Fibroblast of mammary gland (primary cell): Measurements from ENCODE around the gene ACAD8.

Experiments used
- DNase-seq: peaks from one replicate; pipeline ENCODE4 v3.0.0-alpha.2; 2010; ENCODE audit warnings: low read depth
- H3K4me3 ChIP-seq: 2 replicates; pipeline ENCODE4 v1.5.1; 2011; ENCODE audit warnings: low read depth, mild to moderate bottlenecking, low read length, moderate library complexity; ENCODE audit not compliant: control insufficient read depth
- TF ChIP-seq, protein P1 (sequence below): conservative IDR thresholded peaks from 2 replicates; pipeline ENCODE4 v1.5.1; 2011; ENCODE audit warnings: low read depth, low read length, inconsistent platforms; ENCODE audit not compliant: control insufficient read depth, insufficient read depth

ACAD8 gene

DNA sequence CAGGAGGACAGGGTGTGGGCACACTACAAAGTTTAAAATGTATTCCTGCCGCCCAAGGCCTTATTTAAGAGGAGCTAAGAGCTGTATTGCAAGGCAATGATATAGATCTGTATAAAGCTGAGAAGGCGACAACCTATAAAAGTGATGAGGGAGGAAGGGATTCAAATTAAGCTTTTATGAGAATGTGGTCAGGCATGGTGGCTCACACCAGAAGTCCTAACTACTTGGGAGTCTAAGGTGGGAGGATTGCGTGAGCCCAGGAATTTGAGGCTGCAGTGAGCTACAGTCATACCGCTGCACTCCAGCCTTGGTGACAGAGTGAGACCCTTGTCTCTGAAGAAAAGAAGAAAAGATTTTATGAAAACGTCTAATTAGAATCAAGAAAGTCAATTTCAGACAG, 13.1 kb downstream of the ACAD8 start:
- no peak for DNase-seq
- TF ChIP-seq, protein P1, sequence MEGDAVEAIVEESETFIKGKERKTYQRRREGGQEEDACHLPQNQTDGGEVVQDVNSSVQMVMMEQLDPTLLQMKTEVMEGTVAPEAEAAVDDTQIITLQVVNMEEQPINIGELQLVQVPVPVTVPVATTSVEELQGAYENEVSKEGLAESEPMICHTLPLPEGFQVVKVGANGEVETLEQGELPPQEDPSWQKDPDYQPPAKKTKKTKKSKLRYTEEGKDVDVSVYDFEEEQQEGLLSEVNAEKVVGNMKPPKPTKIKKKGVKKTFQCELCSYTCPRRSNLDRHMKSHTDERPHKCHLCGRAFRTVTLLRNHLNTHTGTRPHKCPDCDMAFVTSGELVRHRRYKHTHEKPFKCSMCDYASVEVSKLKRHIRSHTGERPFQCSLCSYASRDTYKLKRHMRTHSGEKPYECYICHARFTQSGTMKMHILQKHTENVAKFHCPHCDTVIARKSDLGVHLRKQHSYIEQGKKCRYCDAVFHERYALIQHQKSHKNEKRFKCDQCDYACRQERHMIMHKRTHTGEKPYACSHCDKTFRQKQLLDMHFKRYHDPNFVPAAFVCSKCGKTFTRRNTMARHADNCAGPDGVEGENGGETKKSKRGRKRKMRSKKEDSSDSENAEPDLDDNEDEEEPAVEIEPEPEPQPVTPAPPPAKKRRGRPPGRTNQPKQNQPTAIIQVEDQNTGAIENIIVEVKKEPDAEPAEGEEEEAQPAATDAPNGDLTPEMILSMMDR: no peak
- no peak overlapping the region for H3K4me3 ChIP-seq

DNA sequence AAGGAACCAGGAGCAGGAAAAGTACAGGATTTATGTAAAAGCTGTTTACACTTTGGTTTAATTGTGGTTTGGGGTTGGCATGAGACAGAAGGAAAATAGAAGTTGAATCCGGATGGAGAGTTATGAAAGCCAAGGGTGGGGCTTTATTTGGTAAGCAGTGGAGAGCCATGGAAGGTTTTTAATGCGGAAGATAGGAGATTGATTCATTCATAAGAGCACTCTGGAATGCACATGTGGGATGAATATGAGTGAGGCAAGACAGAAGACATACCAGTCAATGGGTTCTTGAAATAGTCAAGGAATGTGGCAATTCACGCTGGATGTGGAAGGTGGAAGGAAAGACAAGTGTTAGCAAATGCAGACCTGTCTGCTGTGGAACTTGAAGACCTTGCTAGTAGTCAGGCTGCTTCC, 13.5 kb downstream of the ACAD8 start:
- H3K4me3 ChIP-seq: no peak overlapping the region
- TF ChIP-seq, protein P1: no peak
- DNase-seq: peak; percentile 82

DNA sequence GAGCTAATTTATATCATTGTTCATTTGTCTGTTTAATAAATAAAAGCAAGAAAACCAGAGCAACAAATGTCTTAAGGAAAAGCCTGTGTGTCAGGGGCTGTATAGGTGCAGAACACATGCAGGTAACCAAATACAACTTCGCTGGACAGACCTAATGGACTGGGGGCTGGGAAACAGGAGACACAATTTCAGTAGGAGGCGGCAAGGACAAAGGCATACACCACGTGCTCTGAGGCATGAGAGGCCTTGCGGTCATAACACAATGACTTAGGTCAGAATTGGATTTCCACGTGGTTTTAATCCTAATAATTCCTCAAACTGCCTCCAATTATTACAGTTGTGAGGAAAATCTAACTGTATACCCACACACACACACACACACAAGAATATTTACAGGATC, 14.1 kb downstream of the ACAD8 start:
- TF ChIP-seq, protein P1: no peak
- no peak for DNase-seq
- no peak overlapping the region for H3K4me3 ChIP-seq

DNA sequence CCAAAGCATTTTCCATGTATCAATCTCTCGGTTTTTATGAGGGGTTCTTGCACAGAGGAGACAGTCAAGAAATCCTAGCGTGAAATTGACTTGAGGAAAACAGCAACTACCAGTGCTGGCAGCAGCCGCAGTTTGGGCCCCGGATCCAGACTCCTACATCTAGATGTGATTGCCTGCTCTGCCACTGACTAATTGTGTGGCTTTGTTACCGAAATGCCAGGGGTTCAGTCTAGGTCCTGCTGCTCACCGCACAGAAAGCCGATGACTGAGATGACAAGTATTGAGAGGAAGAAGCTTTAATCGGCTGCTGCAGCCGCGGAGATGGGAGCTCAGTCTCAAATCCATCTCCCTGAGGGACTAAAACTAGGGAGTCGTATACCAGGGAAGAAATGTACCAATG, 14.6 kb downstream of the ACAD8 start:
- no peak for DNase-seq
- H3K4me3 ChIP-seq: no peak overlapping the region
- TF ChIP-seq, protein P1: no peak

DNA sequence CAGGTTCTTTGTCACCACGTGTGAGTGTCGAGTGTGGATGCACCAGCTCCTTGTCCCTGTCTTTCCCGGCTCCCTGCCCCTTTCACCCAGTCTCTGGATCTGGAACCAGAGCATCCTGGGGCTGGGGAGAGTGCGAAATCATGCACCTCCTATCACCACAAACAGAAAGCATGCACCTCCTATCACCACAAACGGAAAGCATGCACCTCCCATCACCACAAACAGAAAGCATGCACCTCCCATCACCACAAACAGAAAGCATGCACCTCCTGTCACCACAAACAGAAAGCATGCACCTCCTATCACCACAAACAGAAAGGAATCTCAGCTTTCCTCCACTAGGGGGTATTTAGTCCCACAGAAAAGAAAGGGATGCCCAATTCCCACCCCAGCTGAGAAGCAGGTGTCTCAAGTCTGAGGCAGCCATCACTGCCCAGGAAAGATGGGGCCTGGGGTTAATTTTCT, 16.9 kb downstream of the ACAD8 start:
- H3K4me3 ChIP-seq: no peak overlapping the region
- DNase-seq: no peak
- TF ChIP-seq, protein P1: no peak

DNA sequence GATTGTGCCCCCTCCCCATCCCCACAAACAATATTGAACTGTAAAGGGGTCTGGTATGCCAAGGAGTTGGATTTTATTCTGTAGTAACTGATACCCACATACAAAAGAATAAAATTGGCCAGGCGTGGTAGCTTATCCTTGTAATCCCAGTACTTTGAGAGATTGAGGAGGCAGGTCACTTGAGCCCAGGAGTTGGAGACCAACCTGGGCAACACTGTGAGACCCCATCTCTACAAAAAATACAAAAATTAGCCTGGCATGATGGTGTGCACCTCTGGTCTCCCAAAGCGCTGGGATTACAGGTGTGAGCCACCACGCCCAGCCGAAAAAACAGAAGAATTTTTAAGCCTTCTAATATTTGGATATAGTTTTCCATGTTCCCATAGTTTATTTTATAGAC, 18.6 kb downstream of the ACAD8 start:
- TF ChIP-seq, protein P1: no peak
- H3K4me3 ChIP-seq: no peak overlapping the region
- no peak for DNase-seq
